Umbilical cord (tissue), 2 donors: Measurements from ENCODE around the gene MUS81. TPM values are rescaled to one million over a fixed set of nuclear protein-coding genes. Genes with fewer than 3 reads are reported as not detected.
"Not testable (repeated sequence)": the region's sequence is repeated elsewhere in the genome, so short reads cannot be mapped to it uniquely, and the experiment has no call there.

Source experiments
- DNase-seq: peaks from one replicate; pipeline ENCODE4 v3.0.0-alpha.2; 2015; ENCODE audit warnings: low spot score
- total RNA-seq: library from RNA; depleted of rRNA; stranded (reverse); fragments of >200 nt; gene quantifications from one replicate; pipeline ENCODE4 v1.2.3, GENCODE V29; 2014; ENCODE audit warnings: low replicate concordance; ENCODE audit not compliant: insufficient read depth

The MUS81 gene
- total RNA-seq, 1 donor from 2014 or later, result 38.3 TPM

- DNase-seq, result no peak
Measured at GRCh38 chr11:65844231-65844872, 15.9 kb upstream of the MUS81 start.

GRCh38 chr11:65847746-65848145, 12.5 kb upstream of the MUS81 start:
- no peak for DNase-seq

GRCh38 chr11:65848693-65849092, 11.5 kb upstream of the MUS81 start:
- not testable (repeated sequence) for DNase-seq

- DNase-seq, result no peak
Measured at GRCh38 chr11:65849366-65849765, 10.9 kb upstream of the MUS81 start.

GRCh38 chr11:65849771-65850216, 10.4 kb upstream of the MUS81 start:
- DNase-seq, result no peak

GRCh38 chr11:65850217-65851082, 9.8 kb upstream of the MUS81 start:
- no peak for DNase-seq

- DNase-seq, result no peak
Measured at GRCh38 chr11:65851083-65851579, 9.1 kb upstream of the MUS81 start.

- no peak for DNase-seq
Measured at GRCh38 chr11:65851811-65852507, 8.3 kb upstream of the MUS81 start.

GRCh38 chr11:65852508-65853245, 7.6 kb upstream of the MUS81 start:
- no peak for DNase-seq

GRCh38 chr11:65853246-65853979, 6.8 kb upstream of the MUS81 start:
- no peak for DNase-seq

GRCh38 chr11:65854161-65854592, 6.1 kb upstream of the MUS81 start:
- no peak for DNase-seq

GRCh38 chr11:65854852-65855837, 5.1 kb upstream of the MUS81 start:
- no peak for DNase-seq

- no peak for DNase-seq
Measured at GRCh38 chr11:65855927-65856363, 4.3 kb upstream of the MUS81 start.

- peak; percentile 84 for DNase-seq
Measured at GRCh38 chr11:65856689-65857499, 3.3 kb upstream of the MUS81 start.

GRCh38 chr11:65857500-65857852, 2.8 kb upstream of the MUS81 start:
- peak; percentile 52 for DNase-seq

GRCh38 chr11:65857853-65858680, 2.2 kb upstream of the MUS81 start, which contains the start of gene CFL1:
Gene CFL1, minus strand, starts transcription at chr11:65858180. Its CDS starts 81 bp downstream, at chr11:65858099.
- peak; percentile 99 for DNase-seq

- DNase-seq, result no peak
Measured at GRCh38 chr11:65858681-65859087, 1.5 kb upstream of the MUS81 start.
